Liver (tissue), 9 donors: ENCODE results near the gene CSMD2. TPM values are rescaled to one million over a fixed set of nuclear protein-coding genes. Genes with fewer than 3 reads are reported as not detected.

Experiments used
- DNase-seq: peaks from one replicate; pipeline ENCODE4 v3.0.0-alpha.2; 2017; ENCODE audit warnings: low spot score
- H3K27ac ChIP-seq, 2 donors: one replicate each; pipeline ENCODE4 v1.7.0; 2013; ENCODE audit warnings: inconsistent platforms in 2 of 2, low read length in 2 of 2, control low read depth in 1 of 2, low read depth in 1 of 2, mild to moderate bottlenecking in 1 of 2
- H3K27me3 ChIP-seq, 4 donors: one replicate each; pipeline versions ENCODE4 v1.6.1 to v1.7.0; 2013; ENCODE audit warnings: low read length in 3 of 4, inconsistent platforms in 1 of 4, mild to moderate bottlenecking in 1 of 4, moderate library complexity in 1 of 4; ENCODE audit not compliant: control insufficient read depth in 4 of 4, insufficient read depth in 4 of 4
- H3K36me3 ChIP-seq, 4 donors: one replicate each; pipeline versions ENCODE4 v1.6.1 to v1.7.0; 2013; ENCODE audit warnings: low read length in 3 of 4, mild to moderate bottlenecking in 3 of 4, low read depth in 1 of 4, moderate library complexity in 1 of 4; ENCODE audit not compliant: control insufficient read depth in 4 of 4, insufficient read depth in 3 of 4
- H3K4me1 ChIP-seq, 4 donors: one replicate each; pipeline versions ENCODE4 v1.6.1 to v1.7.0; 2013; ENCODE audit warnings: low read length in 3 of 4, mild to moderate bottlenecking in 3 of 4, moderate library complexity in 1 of 4; ENCODE audit not compliant: control insufficient read depth in 4 of 4, insufficient read depth in 4 of 4
- H3K4me3 ChIP-seq, 3 donors: one replicate each; pipeline versions ENCODE4 v1.6.1 to v1.7.0; 2013; ENCODE audit warnings: low read length in 3 of 3, control low read depth in 1 of 3, low read depth in 1 of 3, mild to moderate bottlenecking in 1 of 3
- H3K9ac ChIP-seq, 2 donors: one replicate each; pipeline ENCODE4 v1.7.0; 2013; ENCODE audit warnings: low read length in 2 of 2, mild to moderate bottlenecking in 2 of 2, moderate library complexity in 2 of 2, control low read depth in 1 of 2, low read depth in 1 of 2
- H3K9me3 ChIP-seq, 4 donors: one replicate each; pipeline versions ENCODE4 v1.6.1 to v1.7.0; 2013; ENCODE audit warnings: low read length in 3 of 4; ENCODE audit not compliant: control insufficient read depth in 4 of 4
- CTCF ChIP-seq: fragments of 150-350 bp; IDR thresholded peaks from 2 replicates; pipeline ENCODE4 v1.5.1; 2017; ENCODE audit warnings: improper control_type of control experiment, low read depth, low read length; ENCODE audit not compliant: missing input control
- EGR1 ChIP-seq, 2 donors: IDR thresholded peaks; 2 replicates each; pipeline ENCODE4 v1.6.1; 2016 to 2018; ENCODE audit warnings: antibody characterized with exemption in 2 of 2, low read depth in 2 of 2
- FOXA1 ChIP-seq: IDR thresholded peaks from 2 replicates; pipeline ENCODE4 v1.6.1; 2016; ENCODE audit warnings: antibody characterized with exemption
- GABPA ChIP-seq, 2 donors: IDR thresholded peaks in 1 of 2; conservative IDR thresholded peaks in 1 of 2; 2 replicates each; pipeline ENCODE4 v1.6.1; 2016; ENCODE audit warnings: antibody characterized with exemption in 2 of 2, mild to moderate bottlenecking in 1 of 2, moderate library complexity in 1 of 2
- HNF4G ChIP-seq: IDR thresholded peaks from 2 replicates; pipeline ENCODE4 v1.6.1; 2016; ENCODE audit warnings: antibody characterized with exemption
- MAX ChIP-seq: IDR thresholded peaks from 2 replicates; pipeline ENCODE4 v1.6.1; 2016; ENCODE audit warnings: antibody characterized with exemption
- REST ChIP-seq: IDR thresholded peaks from 2 replicates; pipeline ENCODE4 v1.6.1; 2016; ENCODE audit warnings: antibody characterized with exemption, mild to moderate bottlenecking
- RXRA ChIP-seq, 2 donors: IDR thresholded peaks; 2 replicates each; pipeline ENCODE4 v1.6.1; 2017 to 2018; ENCODE audit warnings: antibody characterized with exemption in 2 of 2, mild to moderate bottlenecking in 1 of 2
- TAF1 ChIP-seq: conservative IDR thresholded peaks from 2 replicates; pipeline ENCODE4 v1.6.1; 2016; ENCODE audit warnings: antibody characterized with exemption, mild to moderate bottlenecking
- YY1 ChIP-seq: IDR thresholded peaks from 2 replicates; pipeline ENCODE4 v1.6.1; 2016; ENCODE audit warnings: antibody characterized with exemption, mild to moderate bottlenecking
- ZBTB33 ChIP-seq: IDR thresholded peaks from 2 replicates; pipeline ENCODE4 v1.6.1; 2016; ENCODE audit warnings: antibody characterized with exemption
- WGBS: extraction: QIAGEN DNeasy Blood & Tissue Kit; methylation state at CpG from one replicate; pipeline ENCODE4 v1.1.7; 2013; 5-methylcytosine and 5-hydroxymethylcytosine counted together
- polyA plus RNA-seq, 2 donors: library from polyadenylated mRNA; stranded (reverse) in 1 of 2; unstranded in 1 of 2; fragments of 200-250 nt in 1 of 2; fragments of >200 nt in 1 of 2; fragmentation: Nextera tagmentation in 1 of 2; extraction: Ambion mirVana in 1 of 2; gene quantifications; one replicate each; pipeline versions ENCODE4 v1.2.1 to v1.2.3, GENCODE V29; 2013 to 2015
- total RNA-seq, 2 donors: library from RNA; depleted of rRNA; stranded (reverse); fragments of >200 nt; gene quantifications; one replicate each; pipeline ENCODE4 v1.2.3, GENCODE V29; 2014
- donor health status: healthy.
- donor health status: healthy.
- donor health status: healthy.
- donor health status: healthy.
- donor health status: healthy.

CSMD2 gene
- total and polyA plus RNA-seq, 4 donors: 0.08 to 0.09 TPM; not detected in 2

GRCh38 chr1:33960188-33960895 is 204.7 kb downstream of the CSMD2 start:
- Histone ChIP-seq H3K4me1 (no peaks in the 10 kb centered on the region), H3K4me3 (no peak overlapping the region), H3K36me3 (no peaks in the 10 kb centered on the region), H3K9ac (no peak overlapping the region), H3K27ac (no peak overlapping the region), H3K9me3 (no peaks in the 10 kb centered on the region), H3K27me3 (no peaks in the 10 kb centered on the region)
- WGBS: 90% methylated on average over 9 of the region's 9 CpGs
- no peak for TF ChIP-seq EGR1 (IDR thresholded peaks at IDR 0.05; ENCODE audit: low read depth in 2 of 2)
- TF ChIP-seq YY1: no peak
- TF ChIP-seq MAX: no peak
- TF ChIP-seq FOXA1: no peak
- TF ChIP-seq HNF4G: no peak
- no peak for TF ChIP-seq GABPA (IDR thresholded peaks at IDR 0.05 in 1 of 2, conservative IDR thresholded peaks at IDR 0.05 in 1 of 2)
- no peak for TF ChIP-seq RXRA (IDR thresholded peaks at IDR 0.05)
- TF ChIP-seq TAF1: no peak
- DNase-seq: no peak

GRCh38 chr1:33957854-33958253 is 207.2 kb downstream of the CSMD2 start:
- Histone ChIP-seq H3K36me3 (no peaks in the 10 kb centered on the region), H3K9me3 (no peaks in the 10 kb centered on the region), H3K27me3 (no peaks in the 10 kb centered on the region), H3K4me1 (no peaks in the 10 kb centered on the region), H3K4me3 (no peak overlapping the region), H3K9ac (no peak overlapping the region), H3K27ac (no peak overlapping the region)
- WGBS: 86% methylated on average over 6 of the region's 6 CpGs
- TF ChIP-seq TAF1 (no peak), ZBTB33 (no peak), GABPA (IDR thresholded peaks at IDR 0.05 in 1 of 2, conservative IDR thresholded peaks at IDR 0.05 in 1 of 2) (no peak), CTCF (no peak), REST (no peak), EGR1 (IDR thresholded peaks at IDR 0.05; ENCODE audit: low read depth in 2 of 2) (no peak)
- DNase-seq: no peak
